Embryonic facial prominence (tissue), 1 donor: ENCODE measurements around the gene DCHS2.
A peak's percentile ranks its signal among the peaks of the same experiment; 100 is the strongest.

Source experiments
- DNase-seq: peaks from one replicate; pipeline ENCODE4 v3.0.0-alpha.2; 2016; ENCODE audit errors: extremely low spot score

The DCHS2 gene

GRCh38 chr4:154454710-154455109 lies 36.9 kb downstream of the DCHS2 start:
- no peak for DNase-seq

- DNase-seq = no peak
Measured at GRCh38 chr4:154452798-154453346, 38.7 kb downstream of the DCHS2 start.

- DNase-seq = no peak
Measured at GRCh38 chr4:154450966-154451365, 40.6 kb downstream of the DCHS2 start.

- DNase-seq = no peak
Measured at GRCh38 chr4:154444958-154445357, 46.6 kb downstream of the DCHS2 start.

GRCh38 chr4:154441982-154442381 lies 49.6 kb downstream of the DCHS2 start:
- DNase-seq = no peak

GRCh38 chr4:154441124-154441523 lies 50.5 kb downstream of the DCHS2 start:
- no peak for DNase-seq

- DNase-seq = no peak
Measured at GRCh38 chr4:154439224-154439623, 52.4 kb downstream of the DCHS2 start.

GRCh38 chr4:154435895-154436294 lies 55.7 kb downstream of the DCHS2 start:
- no peak for DNase-seq

- DNase-seq = no peak
Measured at GRCh38 chr4:154433543-154433942, 58.1 kb downstream of the DCHS2 start.

GRCh38 chr4:154429176-154429575 lies 62.4 kb downstream of the DCHS2 start:
- DNase-seq = no peak

GRCh38 chr4:154427149-154427548 lies 64.5 kb downstream of the DCHS2 start:
- no peak for DNase-seq

GRCh38 chr4:154425514-154425913 lies 66.1 kb downstream of the DCHS2 start:
- DNase-seq = peak; percentile 34

GRCh38 chr4:154424810-154425484 lies 66.7 kb downstream of the DCHS2 start:
- DNase-seq = no peak

GRCh38 chr4:154422152-154422551 lies 69.4 kb downstream of the DCHS2 start:
- DNase-seq = no peak

- DNase-seq = no peak
Measured at GRCh38 chr4:154421618-154422017, 70.0 kb downstream of the DCHS2 start.

- no peak for DNase-seq
Measured at GRCh38 chr4:154417373-154417673, 74.3 kb downstream of the DCHS2 start.

GRCh38 chr4:154416190-154416547 lies 75.4 kb downstream of the DCHS2 start:
- no peak for DNase-seq

- DNase-seq = no peak
Measured at GRCh38 chr4:154415313-154415712, 76.3 kb downstream of the DCHS2 start.

- DNase-seq = no peak
Measured at GRCh38 chr4:154414796-154415195, 76.8 kb downstream of the DCHS2 start.

- no peak for DNase-seq
Measured at GRCh38 chr4:154414371-154414770, 77.2 kb downstream of the DCHS2 start.

GRCh38 chr4:154407443-154407842 lies 84.2 kb downstream of the DCHS2 start:
- no peak for DNase-seq

GRCh38 chr4:154406018-154406795 lies 85.4 kb downstream of the DCHS2 start:
- DNase-seq = no peak

- peak; percentile 48 for DNase-seq
Measured at GRCh38 chr4:154399259-154399974, 92.2 kb downstream of the DCHS2 start.
